HepG2 (cell line): ENCODE results near the gene ADGRG6. TPM values are rescaled to one million over a fixed set of nuclear protein-coding genes. Genes with fewer than 3 reads are reported as not detected.
A peak's percentile ranks its signal among the peaks of the same experiment; 100 is the strongest.

ENCODE experiments used
- ATAC-seq: fragments of 200-7000 bp; cut with Tn5 transposase; 3 replicates; pipeline ENCODE4 v1.9.1; 2020; ENCODE audit warnings: mild to moderate bottlenecking, moderate library complexity
- BruUV-seq: library from RNA; stranded (reverse); fragments of 400-500 nt; replicated peaks from 2 replicates; lab custom pipeline; 2021; lab: Mats Ljungman, UMichigan
- CTCF ChIA-PET: fragments of 300-600 bp; formaldehyde crosslinking; extraction: SDS; loops from one replicate; lab custom pipeline; 2021; ENCODE audit warnings: low total read pairs, inconsistent platforms, low intra/inter-chr PET ratio; lab: Yijun Ruan, JAX
- POLR2A ChIA-PET: fragments of 350-600 bp; sonication (Branson Sonifier 250); formaldehyde crosslinking; loops from one replicate; lab custom pipeline; 2020; ENCODE audit warnings: antibody characterized with exemption, inconsistent platforms; lab: Yijun Ruan, JAX
- DNase-seq: peaks from one replicate; pipeline ENCODE4 v3.0.0-alpha.2; 2015; ENCODE audit warnings: low spot score
- FAIRE-seq: peaks from 3 replicates; lab custom pipeline; 2011; peaks lifted over from hg19 to GRCh38; lab: Jason Lieb, UNC
- H2AFZ ChIP-seq: one replicate; pipeline ENCODE4 v1.6.1; 2011; ENCODE audit warnings: low read length, inconsistent platforms
- H3K27ac ChIP-seq: fragments of 300-600 bp; 3 replicates; pipeline ENCODE4 v1.8.0; 2011; ENCODE audit warnings: mixed run types, mild to moderate bottlenecking, mixed read lengths, low read length, inconsistent platforms; ENCODE audit not compliant: insufficient read depth; ENCODE audit errors: extremely low read length
- H3K27me3 ChIP-seq, 2 experiments: fragments of 200-600 bp in 1 of 2; 2 replicates in 1 of 2; 3 replicates in 1 of 2; pipeline versions ENCODE4 v1.6.0 to v1.8.0; 2011; ENCODE audit warnings: low read length in 2 of 2, mild to moderate bottlenecking in 2 of 2, moderate library complexity in 2 of 2, inconsistent platforms in 1 of 2; ENCODE audit not compliant: insufficient read depth in 2 of 2, control insufficient read depth in 1 of 2
- H3K36me3 ChIP-seq, 2 experiments: fragments of 200-600 bp in 1 of 2; replicated peaks in 1 of 2; 2 replicates in 1 of 2; 3 replicates in 1 of 2; pipeline versions ENCODE4 v1.5.1 to v1.8.0; 2011; ENCODE audit warnings: low read length in 2 of 2, inconsistent platforms in 1 of 2; ENCODE audit not compliant: insufficient read depth in 2 of 2, control insufficient read depth in 1 of 2
- H3K4me1 ChIP-seq: 2 replicates; pipeline ENCODE4 v1.5.1; 2012; ENCODE audit warnings: low read length, inconsistent platforms; ENCODE audit not compliant: insufficient read depth
- H3K4me2 ChIP-seq: 2 replicates; pipeline ENCODE4 v1.6.0; 2011; ENCODE audit warnings: low read depth, low read length, inconsistent platforms
- H3K4me3 ChIP-seq, 3 experiments: fragments of 200-600 bp in 1 of 3; sonication (generic), shearing (Covaris generic) in 1 of 3; replicated peaks in 1 of 3; 2 replicates each; pipeline ENCODE4 v1.5.1; 2011 to 2016; ENCODE audit warnings: low read length in 3 of 3, inconsistent platforms in 2 of 3, low read depth in 2 of 3, mild to moderate bottlenecking in 2 of 3, control low read depth in 1 of 3, mixed read lengths in 1 of 3; ENCODE audit not compliant: insufficient read depth in 1 of 3
- H3K79me2 ChIP-seq: one replicate; pipeline ENCODE4 v1.6.1; 2011; ENCODE audit warnings: low read length, inconsistent platforms; ENCODE audit not compliant: insufficient read depth
- H3K9ac ChIP-seq: 2 replicates; pipeline ENCODE4 v1.6.0; 2011; ENCODE audit warnings: mild to moderate bottlenecking, low read depth, low read length, inconsistent platforms; ENCODE audit not compliant: insufficient read depth
- H3K9me3 ChIP-seq: 2 replicates; pipeline ENCODE4 v1.5.1; 2012; ENCODE audit warnings: mild to moderate bottlenecking, low read length
- H4K20me1 ChIP-seq: 2 replicates; pipeline ENCODE4 v1.6.0; 2011; ENCODE audit warnings: inconsistent platforms, mild to moderate bottlenecking, low read length, moderate library complexity; ENCODE audit not compliant: insufficient read depth
- ATRX ChIP-seq: sonication (generic); formaldehyde crosslinking; IDR thresholded peaks from 2 replicates; pipeline ENCODE4 v1.4.0; 2020; ENCODE audit warnings: missing genetic modification reagents, borderline replicate concordance
- CBFB ChIP-seq: sonication (generic); formaldehyde crosslinking; IDR thresholded peaks from 2 replicates; pipeline ENCODE4 v1.4.0; 2020; ENCODE audit warnings: missing genetic modification reagents
- HNF4G ChIP-seq, 2 experiments: sonication (generic) in 1 of 2; formaldehyde crosslinking in 1 of 2; IDR thresholded peaks; 2 replicates each; pipeline versions ENCODE4 v1.4.0 to v1.6.1; 2011 to 2020; ENCODE audit warnings: borderline replicate concordance in 2 of 2, low read depth in 2 of 2, mild to moderate bottlenecking in 2 of 2, low read length in 1 of 2, missing genetic modification reagents in 1 of 2, moderate library complexity in 1 of 2
- KLF16 ChIP-seq, 2 experiments: sonication (generic) in 1 of 2; formaldehyde crosslinking in 1 of 2; IDR thresholded peaks; 2 replicates each; pipeline versions ENCODE4 v1.6.1 to v1.8.0; 2016 to 2023; ENCODE audit warnings: missing genetic modification reagents in 2 of 2, missing compliant biosample characterization in 1 of 2
- MIER3 ChIP-seq: IDR thresholded peaks from 2 replicates; pipeline ENCODE4 v1.6.1; 2016; ENCODE audit warnings: missing compliant biosample characterization, borderline replicate concordance
- NFIB ChIP-seq: sonication (generic); formaldehyde crosslinking; IDR thresholded peaks from 2 replicates; pipeline ENCODE4 v1.9.0; 2021; ENCODE audit warnings: missing genetic modification reagents, mild to moderate bottlenecking, borderline replicate concordance
- PBX3 ChIP-seq: sonication (generic); formaldehyde crosslinking; IDR thresholded peaks from 2 replicates; pipeline ENCODE4 v1.8.1; 2023; ENCODE audit warnings: missing genetic modification reagents, inconsistent platforms, borderline replicate concordance
- SAP130 ChIP-seq: IDR thresholded peaks from 2 replicates; pipeline ENCODE4 v1.6.1; 2016; ENCODE audit warnings: low read depth
- TAF15 ChIP-seq: fragments of 200-400 bp; formaldehyde crosslinking; IDR thresholded peaks from one replicate; pipeline ENCODE4 v1.6.1; 2018; ENCODE audit warnings: mild to moderate bottlenecking, low read depth, low read length; ENCODE audit not compliant: poor library complexity, severe bottlenecking
- TRIM22 ChIP-seq: fragments of 450-650 bp; IDR thresholded peaks from 2 replicates; pipeline ENCODE4 v1.6.1; 2017
- ZFP36 ChIP-seq: fragments of 150-350 bp; IDR thresholded peaks from 2 replicates; pipeline ENCODE4 v1.6.1; 2018; ENCODE audit warnings: borderline replicate concordance, low read length, low read depth; ENCODE audit not compliant: partially characterized antibody
- ZNF225 ChIP-seq: sonication (generic); formaldehyde crosslinking; IDR thresholded peaks from 2 replicates; pipeline ENCODE4 v1.4.0; 2020; ENCODE audit warnings: mild to moderate bottlenecking, missing genetic modification reagents
- ZNF274 ChIP-seq: sonication (generic); formaldehyde crosslinking; IDR thresholded peaks from 2 replicates; pipeline ENCODE4 v1.5.1; 2020; ENCODE audit warnings: mild to moderate bottlenecking, missing genetic modification reagents
- ZNF296 ChIP-seq: sonication (generic); formaldehyde crosslinking; conservative IDR thresholded peaks from 2 replicates; pipeline ENCODE4 v1.5.0; 2020; ENCODE audit warnings: mild to moderate bottlenecking, missing genetic modification reagents
- ZNF33B ChIP-seq: sonication (generic); formaldehyde crosslinking; IDR thresholded peaks from 2 replicates; pipeline ENCODE4 v1.5.1; 2020; ENCODE audit warnings: mild to moderate bottlenecking, missing genetic modification reagents
- ZNF513 ChIP-seq: sonication (generic); formaldehyde crosslinking; conservative IDR thresholded peaks from 2 replicates; pipeline ENCODE4 v1.5.0; 2020; ENCODE audit warnings: missing genetic modification reagents
- ZNF768 ChIP-seq: sonication (generic); formaldehyde crosslinking; IDR thresholded peaks from 2 replicates; pipeline ENCODE4 v1.4.0; 2020; ENCODE audit warnings: missing genetic modification reagents
- ZSCAN9 ChIP-seq: IDR thresholded peaks from 2 replicates; pipeline ENCODE4 v1.6.1; 2016; ENCODE audit warnings: borderline replicate concordance
- WGBS: methylation state at CpG from one replicate; pipeline ENCODE4 v1.1.6; 2017; ENCODE audit warnings: low lambda C conversion rate; 5-methylcytosine and 5-hydroxymethylcytosine counted together
- in situ Hi-C: cut with HindIII; loops from 2 replicates; pipeline ENCODE4 v1.10.0; 2017; ENCODE audit warnings: low pct_unique_long_range_greater_than_20kb; ENCODE audit not compliant: extremely low pct_ligation_motif_present
- intact Hi-C: fragments of 100-400 bp; cut with micrococcal nuclease; formaldehyde crosslinking; loops from one replicate; pipeline ENCODE4 v1.10.0; 2022; ENCODE audit not compliant: unreplicated experiment
- polyA plus RNA-seq, 8 experiments: library from polyadenylated mRNA; depleted of rRNA in 3 of 8; stranded (reverse) in 7 of 8; unstranded in 1 of 8; fragments of >200 nt; fragmentation: Illumina TruSeq in 4 of 8; extraction: Trizol in 4 of 8; gene quantifications; 2 replicates each; pipeline versions ENCODE4 v1.2.1 to v1.2.3, GENCODE V29; 2011 to 2016; ENCODE audit warnings: low read depth in 4 of 8, missing spikeins in 1 of 8, mixed read lengths in 1 of 8; ENCODE audit not compliant: insufficient read depth in 1 of 8
- total RNA-seq, 5 experiments: library from RNA; depleted of rRNA; stranded (reverse); fragments of >200 nt; fragmentation: Illumina TruSeq; extraction: Trizol; gene quantifications; 2 replicates each; pipeline ENCODE4 v1.2.3, GENCODE V29; 2016; ENCODE audit warnings: low read depth in 1 of 5

Gene ADGRG6
- total and polyA plus RNA-seq, 2 of the 13 experiments (the other 11 are each of a cell fraction or from before 2014, with no cell fraction given) = 129 to 249 TPM

- no peak for TF ChIP-seq HNF4G (IDR thresholded peaks at IDR 0.05; ENCODE audit: borderline replicate concordance, low read depth, low read length)
- TF ChIP-seq HNF4G (CRISPR knock-in tag; IDR thresholded peaks at IDR 0.05; ENCODE audit: borderline replicate concordance, low read depth) = no peak
- peak; percentile 13 for TF ChIP-seq ZFP36
- TF ChIP-seq TAF15 = no peak
- 0 out of 2 replicates have a peak, but pooled peaks have one; percentile 11 for TF ChIP-seq SAP130 (CRISPR knock-in tag)
- no peak for TF ChIP-seq ZNF225 (CRISPR knock-in tag)
- TF ChIP-seq KLF16 (CRISPR knock-in tag; IDR thresholded peaks at IDR 0.05) = 0 out of 4 replicates have a peak, but pooled peaks of 1 of the 2 experiments have one; percentile 11
- TF ChIP-seq ZSCAN9 (CRISPR knock-in tag) = peak; percentile 12; the same call in 1 of the 2 replicates
- TF ChIP-seq MIER3 (CRISPR knock-in tag) = no peak
- no peak for TF ChIP-seq CBFB (CRISPR knock-in tag)
These were observed 172.9 kb downstream of the ADGRG6 start (continued) for GRCh38 chr6:142474531-142475289.

DNA sequence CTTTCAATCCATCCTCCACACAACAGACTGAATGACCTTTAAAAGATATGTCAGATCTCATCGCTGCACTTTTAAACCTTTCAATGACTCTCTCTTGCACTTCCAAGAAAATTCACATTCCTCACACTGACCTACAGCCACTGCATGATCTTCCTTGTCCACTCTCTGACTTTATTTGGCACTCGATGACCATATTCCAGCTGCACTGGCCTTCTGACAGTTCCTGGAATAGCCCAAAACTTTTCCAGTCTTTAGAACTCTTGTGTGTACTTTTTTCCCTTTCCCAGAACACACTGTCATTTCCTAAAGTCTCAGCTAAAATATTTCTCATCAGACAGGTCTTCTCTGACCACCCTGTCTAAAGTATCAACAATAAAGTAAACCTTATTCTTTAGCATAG, 174.6 kb downstream of the ADGRG6 start:
- no peaks in the 10 kb centered on the region for H3K79me2 ChIP-seq
- no peaks in the 10 kb centered on the region for H4K20me1 ChIP-seq
- ChIA-PET POLR2A (no interaction called here), CTCF (no interaction called here)
- H3K9me3 ChIP-seq = no peaks in the 10 kb centered on the region
- H3K9ac ChIP-seq = no peak overlapping the region
- in situ Hi-C loops = no loop called here
- no peak overlapping the region for H3K27ac ChIP-seq
- BruUV-seq = no TSS peak
- ATAC-seq (no peak), DNase-seq (no peak), FAIRE-seq (no peak)
- H3K4me1 ChIP-seq = no peaks in the 10 kb centered on the region
- intact Hi-C loops = loop anchor here (10.0 kb wide), 2 partner anchors 548 to 948 kb away; no protein-coding TSS in a partner anchor
- no peak overlapping the region for H3K4me3 ChIP-seq
- 30% methylated on average over 2 of the region's 2 CpGs for WGBS
- H3K27me3 ChIP-seq = no peaks in the 10 kb centered on the region; a peak in 1 of 5 replicates
- no peak overlapping the region for H2AFZ ChIP-seq
- no peaks in the 10 kb centered on the region for H3K36me3 ChIP-seq
- no peak overlapping the region for H3K4me2 ChIP-seq
- no peak for TF ChIP-seq ZNF274
- no peak for TF ChIP-seq ZNF296 (CRISPR knock-in tag)
- TF ChIP-seq ZNF513 = no peak
- TF ChIP-seq NFIB (CRISPR knock-in tag) = no peak
- no peak for TF ChIP-seq ZNF33B (CRISPR knock-in tag)
- no peak for TF ChIP-seq PBX3 (CRISPR knock-in tag)
- TF ChIP-seq ATRX = no peak
- TF ChIP-seq CBFB (CRISPR knock-in tag) = no peak
- TF ChIP-seq TRIM22 = no peak
- no peak for TF ChIP-seq ZNF768
